GM21717 (cell line): ENCODE data around the gene SLCO2A1.

Experiments used
- ATAC-seq: cut with Tn5 transposase; IDR thresholded peaks from one replicate; pipeline ENCODE4 v1.9.1; 2021; ENCODE audit warnings: mild to moderate bottlenecking, moderate library complexity; ENCODE audit not compliant: unreplicated experiment

The SLCO2A1 gene

GRCh38 chr3:133956353-133956752, 73.4 kb downstream of the SLCO2A1 start:
- ATAC-seq = no peak

- no peak for ATAC-seq
Measured at GRCh38 chr3:133955892-133956291, 73.8 kb downstream of the SLCO2A1 start.

DNA sequence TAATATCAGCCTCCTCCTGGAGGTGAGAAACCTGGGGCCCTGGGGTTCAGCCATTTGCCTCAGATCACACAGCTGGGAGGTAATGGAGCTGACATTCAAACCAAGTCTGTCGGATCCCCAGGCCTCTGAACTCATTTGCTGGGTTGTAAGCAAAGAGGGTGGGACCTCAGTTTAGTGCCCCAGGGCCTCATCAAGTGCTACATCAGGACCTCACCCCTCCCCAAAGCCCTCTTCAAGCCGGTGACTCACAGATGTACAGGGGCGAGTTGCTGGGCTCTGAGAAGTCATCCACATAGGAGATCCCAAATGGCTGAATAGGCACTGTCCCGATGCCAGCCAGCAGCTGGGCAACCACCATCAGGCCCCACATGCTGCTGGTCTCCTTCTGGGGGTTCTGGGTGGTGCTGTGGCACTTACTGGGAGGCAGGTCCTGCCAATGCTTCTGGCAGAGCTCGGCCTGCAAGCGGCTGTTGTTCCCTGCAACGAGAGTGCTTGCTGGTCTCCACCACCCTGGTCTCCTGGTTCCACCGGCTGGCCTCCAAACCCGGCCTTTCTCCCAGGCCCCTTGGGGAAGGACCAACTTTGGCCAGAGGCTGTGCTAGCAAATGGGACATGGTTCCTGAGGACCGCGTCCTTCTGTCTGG, 74.9 kb downstream of the SLCO2A1 start:
- no peak for ATAC-seq

DNA sequence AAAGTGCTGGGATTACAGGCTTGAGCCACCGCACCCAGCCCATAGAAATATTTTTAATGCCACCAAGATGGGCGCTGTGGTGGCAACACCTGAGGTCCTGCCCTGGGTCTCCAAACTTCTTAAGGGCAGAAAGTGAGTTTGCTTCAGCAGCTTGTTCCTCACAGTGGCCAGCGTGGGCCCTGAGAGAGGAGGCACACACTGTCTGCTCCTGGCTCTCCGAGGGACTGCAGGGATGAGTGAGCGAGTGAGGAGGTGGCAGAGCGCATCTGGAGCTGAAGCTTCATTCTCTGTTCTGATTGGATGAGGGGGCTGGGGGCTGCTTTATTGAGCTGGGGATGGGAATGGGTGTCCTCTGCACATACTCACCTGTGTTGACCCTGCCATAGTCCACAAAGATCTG, 76.4 kb downstream of the SLCO2A1 start:
- no peak for ATAC-seq

DNA sequence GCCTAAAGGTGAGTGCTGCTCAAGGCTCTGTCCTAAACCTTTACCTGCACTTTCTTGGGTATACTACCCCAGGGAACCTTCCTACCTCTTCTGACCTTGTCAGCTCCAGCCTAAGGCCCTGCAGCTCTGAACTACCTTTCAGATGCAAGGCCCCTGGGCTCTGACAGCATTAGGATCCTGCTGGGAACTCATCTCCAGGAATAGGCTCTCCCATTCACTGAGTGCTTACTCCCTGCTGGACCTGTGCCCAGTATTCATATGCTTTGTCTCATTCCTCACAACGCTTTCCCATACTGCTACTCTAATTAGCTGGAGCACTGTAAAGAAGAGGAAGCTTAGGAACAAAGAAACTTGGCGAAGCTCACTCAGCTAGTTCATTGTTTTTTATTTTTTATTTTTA, 80.3 kb downstream of the SLCO2A1 start:
- no peak for ATAC-seq

DNA sequence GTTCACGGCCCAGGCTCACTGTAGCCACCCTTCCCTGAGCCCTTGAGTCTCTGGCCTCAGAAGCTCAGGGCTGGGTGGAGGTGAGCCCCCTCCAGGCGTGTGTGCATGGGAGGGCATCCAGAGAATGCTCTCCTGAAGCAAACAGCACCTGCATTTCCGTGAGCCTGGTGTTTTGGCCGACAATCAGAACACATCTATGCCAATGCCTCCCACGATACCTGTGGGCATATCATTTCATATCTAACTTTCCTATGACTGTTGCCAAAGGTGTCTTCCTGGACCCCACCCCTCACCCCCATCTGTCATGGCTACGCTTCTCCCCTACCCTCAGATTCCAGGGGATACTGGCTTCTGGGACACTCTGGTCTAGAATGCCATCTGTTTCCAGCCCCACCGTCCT, 80.7 kb downstream of the SLCO2A1 start:
- no peak for ATAC-seq

- no peak for ATAC-seq
Measured at GRCh38 chr3:133948131-133948810, 81.5 kb downstream of the SLCO2A1 start.

- no peak for ATAC-seq
Measured at GRCh38 chr3:133945381-133946095, 84.2 kb downstream of the SLCO2A1 start.

GRCh38 chr3:133944641-133945380, 84.9 kb downstream of the SLCO2A1 start:
- no peak for ATAC-seq

GRCh38 chr3:133944181-133944580, 85.5 kb downstream of the SLCO2A1 start:
- ATAC-seq = no peak

- no peak for ATAC-seq
Measured at GRCh38 chr3:133943639-133944141, 86.0 kb downstream of the SLCO2A1 start.

DNA sequence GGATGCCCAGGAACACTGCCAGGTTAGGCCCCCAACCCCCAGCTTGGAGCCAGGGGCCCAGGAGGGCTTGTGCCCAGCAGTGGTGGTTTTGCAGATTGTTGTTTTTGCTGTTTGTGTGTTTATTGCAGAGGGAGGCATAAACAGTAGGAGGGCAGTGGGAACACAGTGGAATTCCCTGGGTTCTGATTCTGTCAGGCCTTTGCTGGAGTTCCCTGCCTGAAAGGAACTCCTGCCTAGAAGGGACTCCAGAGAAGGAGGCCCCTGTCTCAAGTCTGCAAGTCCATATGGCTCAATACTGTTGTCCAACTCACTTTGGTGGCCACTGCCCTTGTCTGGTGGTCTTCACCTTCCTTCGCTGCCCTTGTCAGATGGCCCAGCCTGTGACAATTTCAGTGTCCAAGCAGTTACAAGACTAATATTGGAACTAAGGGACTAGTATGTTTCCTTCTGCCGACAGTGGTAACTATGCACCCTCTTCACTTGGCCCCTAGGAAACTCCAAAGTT, 86.6 kb downstream of the SLCO2A1 start:
- ATAC-seq = no peak

DNA sequence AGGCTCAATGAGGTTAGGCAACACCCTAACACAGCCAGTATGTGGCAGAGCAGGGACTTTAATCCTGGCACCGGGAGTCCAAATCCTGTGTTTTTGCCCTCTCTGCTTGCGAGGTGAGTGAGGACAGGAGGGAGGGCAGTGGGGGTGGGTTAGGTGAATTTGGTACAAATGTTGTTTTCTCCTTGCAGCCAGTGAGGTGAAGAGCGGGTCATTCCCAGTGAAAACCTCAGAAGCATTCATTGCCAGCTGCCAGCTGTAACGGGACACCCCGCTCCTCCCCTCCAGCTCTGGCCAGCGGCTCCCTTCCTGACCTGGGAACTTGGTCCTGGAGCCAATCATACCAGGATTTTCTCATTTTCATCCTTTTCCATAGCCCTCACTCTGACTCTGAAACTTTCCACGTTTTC, 88.3 kb downstream of the SLCO2A1 start:
- no peak for ATAC-seq

DNA sequence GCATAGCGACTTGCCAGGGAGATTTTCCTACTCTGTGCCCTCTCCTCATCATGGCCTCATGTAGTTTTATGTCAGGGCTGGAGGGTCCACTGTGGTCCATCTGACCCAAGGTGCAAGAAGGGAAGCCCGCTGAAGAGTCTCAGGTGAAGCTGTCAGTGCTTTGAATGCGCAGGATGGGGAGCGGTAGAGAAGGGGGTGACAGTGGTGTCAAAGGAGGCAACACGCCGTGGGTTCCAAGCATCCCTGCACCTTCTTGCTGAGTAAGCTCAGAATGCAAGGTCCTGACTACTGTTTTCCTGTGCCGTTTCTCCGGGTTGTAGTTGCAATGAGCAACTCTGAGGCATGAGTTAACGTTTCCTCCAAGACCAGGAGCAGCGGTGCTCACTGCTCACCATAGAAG, 89.2 kb downstream of the SLCO2A1 start:
- ATAC-seq = no peak

- no peak for ATAC-seq
Measured at GRCh38 chr3:133939463-133939835, 90.3 kb downstream of the SLCO2A1 start.

- ATAC-seq = no peak
Measured at GRCh38 chr3:133938770-133939462, 90.8 kb downstream of the SLCO2A1 start.

DNA sequence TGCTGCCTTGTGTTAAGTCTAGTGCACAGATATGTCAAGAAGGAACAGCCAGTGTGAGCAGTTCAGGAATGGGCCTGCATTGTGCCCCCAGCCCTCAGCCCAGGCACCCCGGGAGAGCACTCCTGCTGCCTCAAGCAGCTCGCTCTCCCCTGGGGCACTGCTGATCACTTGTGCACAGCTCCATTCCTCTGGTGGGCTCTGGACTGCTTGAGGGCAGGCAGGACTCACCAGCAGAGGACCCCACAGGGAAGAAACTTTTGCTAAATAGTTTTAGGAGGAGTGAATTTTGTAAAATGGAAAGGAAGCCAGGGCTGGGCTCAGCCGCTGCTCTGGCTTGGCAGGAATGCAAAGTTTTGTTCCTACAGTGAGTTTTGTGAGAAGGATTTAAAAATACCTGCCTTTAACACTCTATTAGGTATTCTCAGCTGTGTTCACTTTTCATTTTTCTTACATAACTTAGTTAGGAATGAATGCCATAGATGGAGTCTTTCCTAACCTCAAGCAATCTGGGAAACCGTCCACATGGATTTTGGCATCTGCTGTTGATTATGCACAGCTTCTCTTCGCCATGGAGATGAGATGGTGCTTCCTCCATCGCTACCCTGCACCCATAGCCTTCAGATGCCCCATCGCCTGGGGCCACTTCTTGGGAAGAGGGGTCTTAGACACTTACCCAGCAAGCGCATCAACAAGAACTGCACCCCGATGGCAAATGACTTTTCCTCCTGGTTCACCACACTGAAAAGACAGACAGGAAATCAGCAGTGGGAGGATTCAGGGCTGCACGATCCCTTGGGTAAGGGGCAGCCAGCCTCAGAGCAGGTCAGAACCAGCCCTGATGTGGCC, 91.7 kb downstream of the SLCO2A1 start:
- ATAC-seq = no peak

DNA sequence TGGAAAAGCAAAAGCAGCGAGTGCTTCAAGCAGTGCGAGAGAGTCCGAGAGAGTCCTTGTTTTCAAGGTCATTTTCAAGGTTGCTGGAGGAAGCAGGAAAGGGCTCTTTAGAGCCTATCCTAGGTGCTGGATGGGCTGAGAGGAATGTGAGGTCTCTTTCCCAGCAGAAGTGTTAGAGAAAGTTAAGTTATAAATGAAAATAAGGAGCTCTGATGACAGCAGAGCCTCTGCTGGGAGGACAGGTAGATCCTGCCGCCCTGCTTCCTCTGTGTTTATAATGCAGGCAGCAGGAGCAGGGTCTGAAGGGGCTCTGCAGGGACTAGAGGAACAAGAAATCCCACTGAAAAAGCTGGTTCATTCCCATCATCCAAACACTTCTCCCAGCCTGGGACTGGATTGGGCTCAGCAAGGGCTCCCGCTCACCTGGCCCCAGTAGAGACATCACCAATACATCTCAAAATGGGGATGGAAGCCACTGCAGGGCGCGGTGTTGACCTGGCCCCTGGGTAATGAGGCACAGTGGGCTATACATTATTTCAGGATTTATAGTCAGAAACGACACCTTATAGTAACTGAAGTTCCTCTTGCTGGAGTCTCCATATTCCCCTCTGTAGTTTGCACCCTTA, 92.6 kb downstream of the SLCO2A1 start:
- no peak for ATAC-seq
